Skin of body (tissue), 2 donors: ENCODE measurements around the gene ARHGAP24. TPM values are rescaled to one million over a fixed set of nuclear protein-coding genes. Genes with fewer than 3 reads are reported as not detected.
A peak's percentile ranks its signal among the peaks of the same experiment; 100 is the strongest.

Experiments
- DNase-seq: peaks from one replicate; lab custom pipeline; 2025; lab: John Stamatoyannopoulos, UW
- total RNA-seq: library from RNA; depleted of rRNA; stranded (reverse); fragments of >200 nt; gene quantifications from one replicate; pipeline ENCODE4 v1.2.3, GENCODE V29; 2014

Gene ARHGAP24
- total RNA-seq, 1 donor from 2014 or later: 78.8 TPM

DNA sequence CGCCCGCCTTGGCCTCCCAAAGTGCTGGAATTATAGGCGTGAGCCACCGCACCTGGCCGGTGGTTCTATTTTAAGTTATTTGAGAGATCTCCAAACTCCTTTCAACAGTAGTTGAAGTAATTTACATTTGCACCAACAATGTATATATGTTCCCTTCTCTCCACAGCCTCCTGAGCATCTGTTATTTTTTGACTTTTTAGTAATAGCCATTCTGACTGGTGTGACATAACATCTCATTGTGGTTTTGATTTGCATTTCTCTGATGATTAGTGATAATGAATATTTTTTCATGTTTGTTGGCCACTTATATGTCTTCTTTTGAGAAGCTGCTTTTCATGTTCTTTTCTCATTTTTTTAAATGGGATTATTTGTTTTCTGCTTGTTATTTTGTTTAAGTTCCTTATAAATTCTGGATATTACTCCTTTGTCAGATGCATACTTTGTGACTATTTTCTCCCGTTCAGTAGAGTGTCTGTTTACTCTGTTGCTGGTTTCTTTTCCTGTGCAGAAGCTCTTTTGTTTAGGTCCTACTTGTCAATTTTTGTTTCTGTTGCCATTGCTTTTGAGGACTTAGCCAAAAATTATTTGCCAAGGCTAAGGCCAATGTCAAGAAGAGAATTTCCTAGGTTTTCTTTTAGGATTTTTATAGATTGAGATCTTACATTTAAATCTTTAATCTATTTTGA lies 213.2 kb downstream of the ARHGAP24 start:
- no peak for DNase-seq

DNA sequence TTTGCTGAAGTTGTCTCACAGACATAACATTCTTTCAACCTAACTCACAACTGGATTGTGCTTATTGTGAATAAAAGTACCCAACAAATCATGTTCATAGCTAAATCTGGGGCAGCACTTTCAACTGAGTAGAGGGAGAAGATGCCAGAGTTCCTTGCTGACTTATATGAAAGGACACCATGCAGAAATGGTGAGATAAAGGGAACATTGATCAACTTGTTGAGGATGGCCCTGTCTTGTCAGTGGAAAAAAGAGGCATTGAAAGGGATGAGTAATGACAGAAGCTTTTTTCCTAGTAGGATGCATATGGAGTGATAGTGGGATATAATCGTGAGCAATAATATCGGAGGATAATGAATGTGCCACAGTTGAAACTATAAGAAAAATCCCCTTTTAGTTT lies 221.7 kb downstream of the ARHGAP24 start:
- no peak for DNase-seq

DNA sequence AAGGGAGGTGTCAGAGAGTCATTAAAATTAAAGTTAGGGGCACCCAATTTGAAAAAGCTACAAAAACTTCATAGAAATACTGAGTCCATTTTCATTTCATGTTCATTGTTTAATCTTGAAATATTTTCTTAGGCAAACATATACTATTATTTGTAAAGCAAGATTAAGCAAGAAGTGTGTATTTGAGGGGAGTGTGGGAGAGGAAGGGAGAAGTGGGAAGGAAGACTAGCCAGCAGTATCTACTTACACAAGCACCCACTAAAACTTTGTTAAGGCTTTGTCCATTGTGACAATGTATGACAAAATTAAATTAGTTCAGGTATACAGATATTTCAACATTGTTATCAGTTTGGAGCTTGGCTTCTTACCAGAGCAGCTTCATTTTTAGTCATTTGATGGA lies 222.9 kb downstream of the ARHGAP24 start:
- DNase-seq: no peak

GRCh38 chr4:85700362-85700761 lies 225.4 kb downstream of the ARHGAP24 start:
- no peak for DNase-seq

- DNase-seq: no peak
Observed at GRCh38 chr4:85701861-85702321, 226.9 kb downstream of the ARHGAP24 start.

GRCh38 chr4:85703096-85703495 lies 228.1 kb downstream of the ARHGAP24 start:
- DNase-seq: no peak

DNA sequence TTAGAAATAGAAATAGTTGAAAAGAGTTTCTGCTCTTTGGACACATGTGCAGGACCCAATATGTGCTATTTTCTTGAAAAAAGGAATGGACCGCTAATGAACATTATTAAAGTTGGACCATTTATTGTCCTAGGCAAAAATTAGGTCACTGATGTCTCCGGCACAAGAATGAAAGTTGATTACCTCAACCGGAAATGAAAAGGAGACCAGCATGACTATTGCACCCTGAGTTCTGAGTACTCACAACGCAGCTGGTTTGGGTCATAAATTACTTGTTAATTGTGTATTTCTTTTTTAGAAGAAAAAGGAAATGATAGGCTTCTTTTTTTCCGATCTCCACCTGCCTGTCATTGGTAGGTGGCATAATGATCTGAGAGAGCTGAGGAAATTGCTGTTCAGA lies 232.7 kb downstream of the ARHGAP24 start:
- DNase-seq: no peak

GRCh38 chr4:85708468-85708867 lies 233.5 kb downstream of the ARHGAP24 start:
- no peak for DNase-seq

DNA sequence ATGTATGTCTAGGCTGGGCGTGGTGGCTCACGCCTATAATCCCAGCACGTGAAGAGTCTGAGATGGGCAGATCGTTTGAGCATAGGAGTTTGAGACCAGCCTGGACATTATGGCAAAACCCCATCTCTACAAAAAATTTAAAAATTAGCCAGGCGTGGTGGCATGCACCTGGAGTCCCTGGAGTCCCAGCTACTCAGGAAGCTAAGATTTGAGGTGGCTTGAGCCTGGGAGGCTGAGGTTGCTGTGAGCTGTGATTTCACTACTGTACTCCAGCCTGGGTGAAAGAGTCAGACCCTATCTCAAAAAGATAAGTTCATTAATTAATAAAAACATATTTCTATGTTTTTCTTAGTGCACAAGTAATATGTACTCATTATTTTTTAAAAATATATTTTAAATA lies 238.1 kb downstream of the ARHGAP24 start:
- DNase-seq: no peak

GRCh38 chr4:85715991-85716737 lies 241.2 kb downstream of the ARHGAP24 start:
- no peak for DNase-seq

DNA sequence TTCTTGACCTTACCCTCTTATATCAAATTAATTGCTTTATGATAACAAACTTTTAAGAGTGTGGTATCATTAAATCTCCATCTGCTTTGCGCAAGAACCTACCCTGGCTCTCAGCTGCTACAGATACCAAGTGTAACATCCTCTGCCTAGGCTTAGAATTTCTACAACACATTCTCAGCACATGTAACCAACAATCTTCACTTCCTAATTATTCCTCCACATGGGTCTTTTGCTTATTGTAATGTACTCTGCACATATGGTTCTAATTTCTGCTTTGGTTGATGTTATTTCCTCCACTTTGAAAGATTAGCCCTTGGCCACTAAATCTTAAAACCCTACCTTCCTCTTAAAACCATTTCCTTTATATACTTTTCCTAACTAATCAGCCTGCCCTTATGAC lies 242.4 kb downstream of the ARHGAP24 start:
- peak; percentile 82 for DNase-seq

- DNase-seq: no peak
Observed at GRCh38 chr4:85717847-85718246, 242.9 kb downstream of the ARHGAP24 start.

GRCh38 chr4:85720735-85721134 lies 245.8 kb downstream of the ARHGAP24 start:
- no peak for DNase-seq

DNA sequence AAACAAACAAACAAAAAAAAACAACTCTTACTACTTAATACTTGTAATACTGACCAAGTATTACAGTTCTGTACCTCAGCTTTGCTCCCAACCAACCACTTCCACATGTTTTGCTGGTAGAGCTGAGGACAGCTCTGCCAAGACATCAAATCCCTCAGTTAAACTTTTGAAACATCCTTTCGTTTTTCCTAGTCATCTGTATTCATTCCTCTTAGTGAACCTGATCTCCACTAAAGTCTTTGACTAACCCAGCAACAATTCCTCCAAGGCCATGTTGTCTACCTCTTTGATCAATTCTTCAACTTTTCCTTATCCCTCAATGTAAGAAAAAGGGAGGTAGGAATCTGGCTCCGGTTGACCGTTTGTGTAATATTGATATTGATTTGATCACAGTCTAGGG lies 247.5 kb downstream of the ARHGAP24 start:
- no peak for DNase-seq

DNA sequence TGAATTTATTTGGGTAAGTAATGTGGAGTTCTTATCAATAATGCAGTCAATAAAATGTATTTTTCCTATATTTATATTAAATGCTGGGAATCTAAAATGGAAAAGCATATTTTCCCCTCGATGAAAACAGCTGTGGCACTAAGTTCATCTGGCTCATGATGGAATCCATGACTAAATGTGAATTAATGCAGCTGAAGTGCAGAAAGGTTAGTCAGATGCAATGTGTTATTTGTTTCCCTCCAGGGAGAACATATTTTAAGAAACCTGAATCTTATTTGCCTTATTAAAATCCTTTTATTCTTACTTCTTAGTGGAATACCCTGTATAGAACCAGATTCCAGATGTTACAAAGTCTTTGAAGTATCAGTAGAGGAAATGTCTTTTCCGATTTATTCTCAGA lies 247.9 kb downstream of the ARHGAP24 start:
- DNase-seq: peak; percentile 37

DNA sequence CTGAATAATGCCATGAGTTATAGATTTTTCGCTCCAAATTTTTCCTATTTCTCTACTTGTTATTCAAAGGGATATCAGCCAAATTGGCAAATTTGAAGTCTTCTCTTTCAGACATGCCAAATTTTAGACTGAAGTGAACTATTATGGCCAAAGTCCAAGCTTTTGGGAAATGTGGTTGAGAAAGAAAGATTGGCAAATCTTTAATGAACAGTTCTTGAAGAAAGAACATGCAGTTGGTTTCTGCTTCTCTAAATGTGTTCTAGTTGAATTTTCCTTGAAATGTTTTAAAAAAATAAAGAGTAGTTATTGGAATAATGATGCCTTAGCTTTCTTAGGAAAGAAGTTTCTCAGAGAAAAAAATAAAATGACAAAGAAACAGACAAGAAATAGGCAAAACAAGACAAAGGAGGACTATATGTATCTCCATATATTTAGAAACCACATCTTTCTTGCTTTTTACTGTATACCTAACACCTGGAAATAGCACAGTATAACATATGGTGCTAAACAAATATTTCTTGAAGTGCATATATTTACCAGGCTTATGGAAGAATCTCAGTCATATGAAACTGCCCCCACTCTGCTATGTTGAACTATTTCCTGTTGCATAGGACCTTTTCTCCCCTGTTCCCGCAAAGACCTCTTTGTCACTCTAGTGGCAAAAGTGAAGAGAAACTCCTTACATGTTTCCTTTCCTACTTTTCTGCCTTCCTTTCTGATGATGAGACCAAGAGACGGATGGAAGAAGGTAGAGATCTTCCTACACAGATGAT lies 250.0 kb downstream of the ARHGAP24 start:
- no peak for DNase-seq

- no peak for DNase-seq
Observed at GRCh38 chr4:85725721-85726170, 250.8 kb downstream of the ARHGAP24 start.

DNA sequence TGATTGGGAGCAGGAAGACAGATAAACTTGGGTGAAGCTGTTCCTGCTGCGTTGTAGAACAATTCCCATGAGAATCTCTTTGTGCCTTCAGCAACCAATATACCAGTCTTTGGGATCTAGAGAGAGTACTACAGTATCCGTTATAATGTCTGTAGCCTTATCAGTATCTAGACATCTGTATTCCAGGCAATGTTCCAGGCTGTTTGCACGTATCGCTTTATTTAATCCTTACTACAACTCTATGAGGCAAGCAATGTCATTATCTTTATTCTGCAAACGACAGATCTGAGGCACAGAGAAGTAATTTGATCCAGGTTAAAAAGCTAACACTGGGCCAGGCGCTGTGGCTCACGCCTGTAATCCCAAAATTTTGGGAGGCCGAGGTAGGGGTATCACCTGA lies 251.6 kb downstream of the ARHGAP24 start:
- DNase-seq: peak; percentile 32

GRCh38 chr4:85728464-85728863 lies 253.5 kb downstream of the ARHGAP24 start:
- DNase-seq: peak; percentile 47

DNA sequence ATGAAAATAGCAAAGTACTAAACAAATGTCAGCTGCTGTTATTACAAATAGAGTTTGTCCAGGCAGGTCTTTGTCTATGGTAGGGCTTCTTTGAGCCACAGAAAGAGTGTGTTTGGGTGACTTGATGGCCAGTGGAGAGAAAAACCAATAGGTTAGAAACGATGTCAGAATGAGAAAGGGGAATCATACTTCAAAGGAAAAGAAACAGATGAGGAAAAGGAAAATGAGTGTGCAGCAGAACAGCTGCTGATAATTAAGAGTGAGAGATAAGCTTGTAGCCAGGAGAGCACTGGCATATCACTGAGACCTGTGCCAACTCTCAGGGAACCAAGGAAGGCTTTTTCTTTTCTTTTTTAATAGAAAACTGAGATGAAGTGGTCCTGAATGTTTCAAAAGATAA lies 257.2 kb downstream of the ARHGAP24 start:
- DNase-seq: no peak

- DNase-seq: no peak
Observed at GRCh38 chr4:85733798-85734197, 258.8 kb downstream of the ARHGAP24 start.

- no peak for DNase-seq
Observed at GRCh38 chr4:85734424-85734831, 259.5 kb downstream of the ARHGAP24 start.
